Measurements from ENCODE around the gene PIK3C2G.
"Not testable (repeated sequence)": the region's sequence is repeated elsewhere in the genome, so short reads cannot be mapped to it uniquely, and the experiment has no call there.

Gene PIK3C2G

DNA sequence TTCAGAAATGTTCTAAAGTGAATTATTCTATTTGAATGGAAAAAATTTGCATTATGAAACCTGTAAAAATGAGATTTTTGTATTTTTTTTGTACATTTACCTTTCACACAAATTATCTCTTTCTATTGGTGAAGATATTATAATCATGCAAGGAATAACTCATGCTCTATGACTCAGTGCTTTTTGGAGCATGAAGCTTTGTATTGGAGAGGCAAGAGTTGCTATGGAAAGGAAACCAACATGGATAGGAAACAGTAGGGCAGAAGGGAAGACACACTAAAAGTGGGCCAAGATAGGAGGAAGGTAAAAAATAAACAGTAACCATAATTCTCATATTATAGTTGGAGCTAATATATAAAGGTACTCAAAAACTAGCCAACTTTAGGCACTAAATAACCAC, 397.5 kb downstream of the PIK3C2G start:
- DNase-seq: no peak

DNA sequence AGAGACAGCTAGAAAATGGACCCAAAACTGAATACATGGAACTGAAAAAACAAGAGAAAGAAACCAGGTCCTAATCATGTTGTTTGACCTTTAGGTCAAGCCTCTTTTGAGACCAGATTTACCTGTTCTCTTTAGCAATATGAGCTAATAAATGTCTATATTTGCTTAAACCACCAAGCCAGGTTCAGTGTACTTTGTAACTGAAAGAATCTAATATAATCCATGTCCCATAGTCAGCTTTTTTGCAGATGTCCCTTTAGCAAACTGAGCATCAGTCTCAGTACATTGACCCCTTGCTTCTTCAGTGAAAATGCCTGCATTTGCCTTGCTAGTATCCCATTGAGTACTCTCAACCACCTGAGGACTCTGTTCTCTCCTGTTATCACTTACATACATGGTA, 414.8 kb downstream of the PIK3C2G start:
- no peak for DNase-seq

DNA sequence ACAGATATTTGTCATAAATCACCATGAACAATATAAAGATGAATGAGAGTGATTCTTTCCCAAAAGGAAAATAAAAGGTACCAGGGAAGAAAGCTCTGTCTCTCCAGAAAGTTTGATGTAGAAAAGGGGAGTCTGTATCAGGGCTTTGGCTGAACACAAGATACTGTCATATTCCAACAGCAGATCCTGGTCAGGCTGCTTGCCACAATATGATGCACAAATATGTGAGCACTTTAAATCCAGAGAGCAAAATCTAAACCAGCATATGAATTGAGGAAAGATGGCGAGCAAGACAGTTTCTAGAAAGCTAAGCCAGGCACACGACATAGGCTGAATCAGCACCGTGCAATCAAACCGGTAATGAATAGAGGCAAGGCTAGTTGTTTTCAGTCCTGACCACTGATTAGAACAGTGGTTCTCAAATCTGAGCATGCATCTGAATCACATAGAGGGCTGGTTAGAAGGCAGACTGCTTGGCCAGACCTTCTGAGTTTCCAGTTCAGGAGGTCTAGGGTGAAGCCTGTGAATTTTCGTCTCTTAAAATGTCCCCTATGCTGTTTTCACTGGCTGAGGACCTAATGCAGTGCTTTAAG, 415.8 kb downstream of the PIK3C2G start:
- DNase-seq: no peak

DNA sequence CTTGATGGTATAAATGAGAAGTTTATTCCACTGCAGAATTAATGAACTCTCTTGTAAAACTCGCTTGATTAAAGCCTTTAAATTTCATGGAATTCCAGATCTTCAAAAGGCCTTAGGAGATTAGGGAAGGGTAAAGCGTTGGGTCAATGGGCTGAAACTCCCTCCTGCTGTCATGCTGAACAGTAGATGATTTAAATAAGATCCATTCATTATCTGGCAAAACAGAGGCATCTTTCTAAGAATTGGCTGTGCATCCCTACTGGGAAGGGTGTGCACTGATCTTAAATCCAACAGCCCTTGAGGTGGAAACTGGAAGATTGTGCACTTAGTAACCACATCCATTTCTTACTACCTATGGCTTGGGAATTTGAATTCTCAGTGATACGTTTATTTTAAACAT, 420.5 kb downstream of the PIK3C2G start:
- no peak for DNase-seq

DNA sequence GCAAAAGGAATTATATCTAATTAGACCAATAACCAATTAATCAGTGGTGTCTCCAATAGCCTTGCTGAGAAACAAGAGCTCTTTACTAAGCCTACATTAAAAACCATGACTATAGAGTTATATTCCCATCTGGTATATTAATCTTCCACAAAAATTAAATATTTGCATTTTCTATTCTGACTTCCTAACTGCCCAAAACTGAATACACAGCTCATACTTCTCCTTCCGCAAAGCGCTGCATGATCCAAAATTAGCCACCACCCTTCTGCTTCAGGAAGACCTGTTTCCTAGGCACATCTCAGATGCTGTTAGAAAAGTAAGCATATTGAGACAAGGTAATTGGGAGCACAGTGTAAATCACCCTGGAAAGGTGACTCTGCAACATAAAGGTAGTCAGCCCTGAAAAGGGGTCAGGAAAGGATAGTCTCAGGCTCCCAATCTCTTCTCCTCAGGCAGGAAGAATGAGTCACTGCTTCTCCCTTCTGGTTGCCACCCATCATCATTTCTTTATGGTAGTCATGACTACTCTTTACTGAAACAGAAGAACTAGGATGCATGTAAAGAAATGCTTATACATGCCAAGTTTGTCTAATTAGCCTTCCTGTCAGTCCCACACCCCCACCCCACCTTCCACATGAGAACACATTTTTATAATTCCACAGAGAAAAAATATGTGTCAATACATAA, 422.2 kb downstream of the PIK3C2G start:
- DNase-seq: no peak

DNA sequence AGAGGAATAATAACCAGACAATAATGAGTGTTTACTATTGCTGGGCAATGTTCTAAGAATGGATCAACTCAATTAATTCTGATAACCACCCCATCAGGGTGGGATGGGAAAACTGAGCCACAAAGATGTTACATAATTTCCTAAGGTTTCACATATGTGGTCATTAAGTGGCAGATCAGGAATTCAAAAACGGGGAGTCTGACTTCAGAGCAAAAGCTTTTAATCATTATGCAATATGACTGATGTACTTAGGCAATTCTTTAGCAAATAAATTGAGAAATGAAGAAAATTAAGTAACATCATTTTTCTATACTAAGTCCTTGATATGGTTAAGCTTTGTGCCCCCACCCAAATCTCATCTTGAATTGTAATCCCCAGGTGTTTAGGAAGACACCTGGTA, 423.1 kb downstream of the PIK3C2G start:
- DNase-seq: no peak

DNA sequence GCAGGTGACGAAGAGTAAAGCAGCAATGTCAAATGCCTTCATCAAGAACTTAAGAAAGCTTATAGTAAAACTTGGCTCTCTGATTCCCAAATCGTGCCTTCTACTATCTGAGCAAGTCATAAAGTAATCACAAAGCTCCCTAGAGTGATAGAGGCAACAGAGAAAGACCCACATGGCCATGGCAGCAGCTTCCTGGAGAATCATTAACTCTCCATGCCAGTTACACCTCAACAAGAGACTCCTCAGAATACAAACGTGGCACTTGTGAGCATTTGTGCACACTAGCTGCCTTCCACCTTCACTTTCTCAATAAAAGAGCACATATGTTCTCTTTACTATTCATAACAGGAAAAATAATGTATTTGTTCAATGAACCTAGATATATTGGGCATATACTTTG, 428.5 kb downstream of the PIK3C2G start:
- no peak for DNase-seq

DNA sequence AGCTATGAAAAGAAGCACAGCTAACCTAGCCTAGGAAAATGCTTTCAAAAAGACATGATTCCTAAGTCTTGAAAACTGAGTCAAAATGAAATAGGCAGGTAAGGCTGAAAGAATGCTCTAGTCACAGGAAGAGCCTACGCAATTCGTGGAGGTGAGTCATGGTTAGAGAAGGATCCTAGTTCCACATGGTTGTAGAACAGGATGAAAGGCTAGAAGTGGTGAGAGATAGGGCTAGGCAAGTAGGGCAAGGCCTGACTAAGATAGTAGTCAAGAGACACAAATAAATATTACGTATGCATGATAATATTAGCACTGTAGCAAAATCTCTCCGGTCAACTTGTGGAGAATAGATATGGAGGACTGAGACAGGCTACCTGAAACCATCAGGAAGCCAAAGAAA, 429.3 kb downstream of the PIK3C2G start:
- no peak for DNase-seq

DNA sequence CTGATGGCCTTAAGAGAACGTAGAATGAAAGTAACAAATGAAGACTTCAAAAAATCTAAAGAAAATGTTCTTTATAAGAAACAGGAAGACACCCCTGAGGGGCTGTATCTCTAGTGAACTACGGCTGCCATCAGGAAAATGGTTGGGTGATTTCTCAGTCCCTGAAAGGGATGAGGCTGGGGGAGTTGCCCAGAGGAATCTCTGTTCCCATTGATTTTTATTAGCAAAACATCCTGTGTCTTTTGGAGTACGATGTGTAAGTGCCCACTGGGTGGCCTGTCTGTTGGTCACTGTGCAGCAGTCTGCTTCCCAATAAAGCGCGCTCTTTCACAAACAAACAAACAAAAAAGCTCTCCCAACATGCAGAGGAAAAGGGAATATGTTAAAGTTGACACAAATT, 432.7 kb downstream of the PIK3C2G start:
- not testable (repeated sequence) for DNase-seq

DNA sequence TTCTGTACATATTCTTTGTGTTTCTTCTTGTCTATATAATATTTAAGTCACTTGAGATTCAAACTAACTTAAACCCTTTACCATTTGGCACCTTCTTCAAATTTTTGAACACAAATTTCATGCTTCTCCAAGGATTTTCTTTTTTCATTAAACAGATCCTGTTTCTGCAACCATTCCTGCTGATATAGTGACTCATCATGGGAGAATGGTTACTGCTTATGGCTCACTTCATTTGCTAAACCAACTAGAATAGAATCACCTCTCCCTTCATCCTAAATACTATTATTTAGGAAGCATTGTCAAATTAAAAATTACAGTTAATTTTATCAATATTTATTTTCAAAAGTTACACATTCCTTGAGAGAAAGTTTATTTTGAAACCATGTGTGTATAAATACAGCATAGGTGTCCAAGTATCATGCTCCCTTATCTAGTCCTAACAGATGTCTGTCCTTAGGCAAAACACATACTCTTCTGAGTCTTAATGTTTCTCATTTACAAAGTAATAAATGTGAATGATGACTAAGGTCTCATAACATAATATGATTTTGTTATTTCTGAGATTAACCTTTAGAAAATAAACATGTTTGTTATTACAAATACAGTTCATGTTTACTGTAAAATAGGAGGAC, 435.8 kb downstream of the PIK3C2G start:
- DNase-seq: no peak
